K562 (cell line): ENCODE data around the gene FKBP8. TPM values are rescaled to one million over a fixed set of nuclear protein-coding genes. Genes with fewer than 3 reads are reported as not detected.

Experiments
- FOXK2 ChIP-seq, 2 experiments: fragments of 450-650 bp; IDR thresholded peaks in 1 of 2; conservative IDR thresholded peaks in 1 of 2; 2 replicates each; pipeline ENCODE4 v1.6.1; 2016; ENCODE audit warnings: low read depth in 2 of 2, mild to moderate bottlenecking in 1 of 2
- JUND ChIP-seq, 2 experiments: IDR thresholded peaks; 2 replicates in 1 of 2; 3 replicates in 1 of 2; pipeline ENCODE4 v1.6.1; 2011; ENCODE audit warnings: borderline replicate concordance in 2 of 2, low read depth in 2 of 2, low read length in 2 of 2, improper control_type of control experiment in 1 of 2, missing biosample characterization in 1 of 2, missing genetic modification characterization in 1 of 2, missing genetic modification reagents in 1 of 2
- KDM2B ChIP-seq: fragments of 250-450 bp; sonication (Bioruptor Pico); IDR thresholded peaks from 2 replicates; pipeline ENCODE4 v1.8.0; 2021; ENCODE audit warnings: mild to moderate bottlenecking, moderate library complexity
- KHSRP ChIP-seq: fragments of 450-650 bp; IDR thresholded peaks from 2 replicates; pipeline ENCODE4 v1.6.1; 2017
- MAFG ChIP-seq: fragments of 450-650 bp; conservative IDR thresholded peaks from 2 replicates; pipeline ENCODE4 v1.6.1; 2016; ENCODE audit warnings: missing genetic modification characterization, missing compliant biosample characterization
- SRSF1 ChIP-seq: fragments of 200-400 bp; formaldehyde crosslinking; IDR thresholded peaks from 2 replicates; pipeline ENCODE4 v1.6.1; 2017; ENCODE audit warnings: mild to moderate bottlenecking, low read depth, low read length, moderate library complexity
- polyA plus RNA-seq, 8 experiments: library from polyadenylated mRNA; depleted of rRNA in 4 of 8; stranded (reverse) in 5 of 8; unstranded in 3 of 8; fragments of >200 nt; fragmentation: Nextera tagmentation in 2 of 8; fragmentation: Illumina TruSeq in 1 of 8; extraction: Ambion mirVana in 2 of 8; extraction: Trizol in 1 of 8; gene quantifications; 2 replicates each; pipeline versions ENCODE4 v1.2.1 to v1.2.3, GENCODE V29; 2011 to 2014; ENCODE audit warnings: inconsistent platforms in 1 of 8, missing spikeins in 1 of 8
- total RNA-seq, 7 experiments: library from RNA; depleted of rRNA in 6 of 7; stranded (reverse); fragments of >200 nt in 6 of 7; fragmentation: Illumina TruSeq in 2 of 7; extraction: Trizol in 2 of 7; gene quantifications; 2 replicates each; pipeline versions ENCODE4 v1.2.1 to v1.2.3, GENCODE V29; 2011 to 2021; ENCODE audit warnings: low replicate concordance in 1 of 7
- TF ChIP-seq, protein P1 (sequence below), 2 experiments: fragments of 250-450 bp in 1 of 2; fragments of 450-650 bp in 1 of 2; sonication (Bioruptor Pico) in 1 of 2; IDR thresholded peaks; 2 replicates each; pipeline versions ENCODE4 v1.6.1 to v1.8.0; 2016 to 2021; ENCODE audit warnings: mild to moderate bottlenecking in 2 of 2, moderate library complexity in 2 of 2, missing compliant biosample characterization in 1 of 2, missing genetic modification characterization in 1 of 2
- TF ChIP-seq, protein P2 (sequence below): sonication (generic); formaldehyde crosslinking; IDR thresholded peaks from 2 replicates; pipeline ENCODE4 v1.8.1; 2023; ENCODE audit warnings: missing genetic modification reagents, mild to moderate bottlenecking, borderline replicate concordance
- TF ChIP-seq, protein P3 (sequence below): fragments of 450-650 bp; IDR thresholded peaks from 2 replicates; pipeline ENCODE4 v1.6.1; 2017; ENCODE audit warnings: antibody characterized with exemption, mild to moderate bottlenecking
- TF ChIP-seq, protein P4 (sequence below): conservative IDR thresholded peaks from 2 replicates; pipeline ENCODE4 v1.6.1; 2011; ENCODE audit warnings: low read depth, mild to moderate bottlenecking, low read length; ENCODE audit not compliant: control insufficient read depth
- TF ChIP-seq, protein P5 (sequence below): IDR thresholded peaks from 2 replicates; pipeline ENCODE4 v1.6.1; 2012; ENCODE audit warnings: low read depth, low read length, improper control_type of control experiment, borderline replicate concordance
- TF ChIP-seq, protein P6 (sequence below): fragments of 450-650 bp; IDR thresholded peaks from 2 replicates; pipeline ENCODE4 v1.6.1; 2017; ENCODE audit warnings: mild to moderate bottlenecking, moderate library complexity

FKBP8 gene
- total and polyA plus RNA-seq, 9 of the 15 experiments (the other 6 are each of a cell fraction or from before 2014, with no cell fraction given): 0.46 to 236 (median 104) TPM

DNA sequence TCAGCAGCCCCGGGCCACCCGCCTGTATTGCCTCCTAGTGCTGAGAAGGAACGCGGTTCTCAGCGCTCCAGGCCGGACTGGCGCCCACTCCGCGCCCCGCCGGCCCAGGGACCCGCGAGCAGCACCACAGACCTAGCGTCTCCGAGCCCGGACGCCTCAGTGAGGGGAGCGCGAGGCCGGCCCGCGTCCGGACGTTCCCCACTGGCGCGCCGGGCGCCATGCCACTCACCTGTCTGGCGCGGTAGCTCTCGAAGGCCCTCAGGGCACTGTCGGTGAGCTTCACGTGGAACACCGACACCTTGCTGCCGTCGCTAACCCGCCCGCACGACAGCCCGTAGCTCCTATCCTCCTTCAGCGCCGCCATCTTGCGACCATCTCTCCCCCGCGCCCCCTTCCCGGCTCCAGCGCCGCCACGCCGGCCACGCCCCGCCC is 21.7 kb downstream of the FKBP8 start, which contains the start of gene ELL (continued):
- TF ChIP-seq, protein P1, sequence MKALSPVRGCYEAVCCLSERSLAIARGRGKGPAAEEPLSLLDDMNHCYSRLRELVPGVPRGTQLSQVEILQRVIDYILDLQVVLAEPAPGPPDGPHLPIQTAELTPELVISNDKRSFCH (CRISPR knock-in tag; IDR thresholded peaks at IDR 0.05): no peak
- TF ChIP-seq, protein P1 (tag; IDR thresholded peaks at IDR 0.05): no peak
- TF ChIP-seq, protein P2, sequence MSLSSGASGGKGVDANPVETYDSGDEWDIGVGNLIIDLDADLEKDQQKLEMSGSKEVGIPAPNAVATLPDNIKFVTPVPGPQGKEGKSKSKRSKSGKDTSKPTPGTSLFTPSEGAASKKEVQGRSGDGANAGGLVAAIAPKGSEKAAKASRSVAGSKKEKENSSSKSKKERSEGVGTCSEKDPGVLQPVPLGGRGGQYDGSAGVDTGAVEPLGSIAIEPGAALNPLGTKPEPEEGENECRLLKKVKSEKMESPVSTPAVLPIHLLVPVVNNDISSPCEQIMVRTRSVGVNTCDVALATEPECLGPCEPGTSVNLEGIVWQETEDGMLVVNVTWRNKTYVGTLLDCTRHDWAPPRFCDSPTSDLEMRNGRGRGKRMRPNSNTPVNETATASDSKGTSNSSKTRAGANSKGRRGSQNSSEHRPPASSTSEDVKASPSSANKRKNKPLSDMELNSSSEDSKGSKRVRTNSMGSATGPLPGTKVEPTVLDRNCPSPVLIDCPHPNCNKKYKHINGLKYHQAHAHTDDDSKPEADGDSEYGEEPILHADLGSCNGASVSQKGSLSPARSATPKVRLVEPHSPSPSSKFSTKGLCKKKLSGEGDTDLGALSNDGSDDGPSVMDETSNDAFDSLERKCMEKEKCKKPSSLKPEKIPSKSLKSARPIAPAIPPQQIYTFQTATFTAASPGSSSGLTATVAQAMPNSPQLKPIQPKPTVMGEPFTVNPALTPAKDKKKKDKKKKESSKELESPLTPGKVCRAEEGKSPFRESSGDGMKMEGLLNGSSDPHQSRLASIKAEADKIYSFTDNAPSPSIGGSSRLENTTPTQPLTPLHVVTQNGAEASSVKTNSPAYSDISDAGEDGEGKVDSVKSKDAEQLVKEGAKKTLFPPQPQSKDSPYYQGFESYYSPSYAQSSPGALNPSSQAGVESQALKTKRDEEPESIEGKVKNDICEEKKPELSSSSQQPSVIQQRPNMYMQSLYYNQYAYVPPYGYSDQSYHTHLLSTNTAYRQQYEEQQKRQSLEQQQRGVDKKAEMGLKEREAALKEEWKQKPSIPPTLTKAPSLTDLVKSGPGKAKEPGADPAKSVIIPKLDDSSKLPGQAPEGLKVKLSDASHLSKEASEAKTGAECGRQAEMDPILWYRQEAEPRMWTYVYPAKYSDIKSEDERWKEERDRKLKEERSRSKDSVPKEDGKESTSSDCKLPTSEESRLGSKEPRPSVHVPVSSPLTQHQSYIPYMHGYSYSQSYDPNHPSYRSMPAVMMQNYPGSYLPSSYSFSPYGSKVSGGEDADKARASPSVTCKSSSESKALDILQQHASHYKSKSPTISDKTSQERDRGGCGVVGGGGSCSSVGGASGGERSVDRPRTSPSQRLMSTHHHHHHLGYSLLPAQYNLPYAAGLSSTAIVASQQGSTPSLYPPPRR (CRISPR knock-in tag): no peak
- TF ChIP-seq, protein P3, sequence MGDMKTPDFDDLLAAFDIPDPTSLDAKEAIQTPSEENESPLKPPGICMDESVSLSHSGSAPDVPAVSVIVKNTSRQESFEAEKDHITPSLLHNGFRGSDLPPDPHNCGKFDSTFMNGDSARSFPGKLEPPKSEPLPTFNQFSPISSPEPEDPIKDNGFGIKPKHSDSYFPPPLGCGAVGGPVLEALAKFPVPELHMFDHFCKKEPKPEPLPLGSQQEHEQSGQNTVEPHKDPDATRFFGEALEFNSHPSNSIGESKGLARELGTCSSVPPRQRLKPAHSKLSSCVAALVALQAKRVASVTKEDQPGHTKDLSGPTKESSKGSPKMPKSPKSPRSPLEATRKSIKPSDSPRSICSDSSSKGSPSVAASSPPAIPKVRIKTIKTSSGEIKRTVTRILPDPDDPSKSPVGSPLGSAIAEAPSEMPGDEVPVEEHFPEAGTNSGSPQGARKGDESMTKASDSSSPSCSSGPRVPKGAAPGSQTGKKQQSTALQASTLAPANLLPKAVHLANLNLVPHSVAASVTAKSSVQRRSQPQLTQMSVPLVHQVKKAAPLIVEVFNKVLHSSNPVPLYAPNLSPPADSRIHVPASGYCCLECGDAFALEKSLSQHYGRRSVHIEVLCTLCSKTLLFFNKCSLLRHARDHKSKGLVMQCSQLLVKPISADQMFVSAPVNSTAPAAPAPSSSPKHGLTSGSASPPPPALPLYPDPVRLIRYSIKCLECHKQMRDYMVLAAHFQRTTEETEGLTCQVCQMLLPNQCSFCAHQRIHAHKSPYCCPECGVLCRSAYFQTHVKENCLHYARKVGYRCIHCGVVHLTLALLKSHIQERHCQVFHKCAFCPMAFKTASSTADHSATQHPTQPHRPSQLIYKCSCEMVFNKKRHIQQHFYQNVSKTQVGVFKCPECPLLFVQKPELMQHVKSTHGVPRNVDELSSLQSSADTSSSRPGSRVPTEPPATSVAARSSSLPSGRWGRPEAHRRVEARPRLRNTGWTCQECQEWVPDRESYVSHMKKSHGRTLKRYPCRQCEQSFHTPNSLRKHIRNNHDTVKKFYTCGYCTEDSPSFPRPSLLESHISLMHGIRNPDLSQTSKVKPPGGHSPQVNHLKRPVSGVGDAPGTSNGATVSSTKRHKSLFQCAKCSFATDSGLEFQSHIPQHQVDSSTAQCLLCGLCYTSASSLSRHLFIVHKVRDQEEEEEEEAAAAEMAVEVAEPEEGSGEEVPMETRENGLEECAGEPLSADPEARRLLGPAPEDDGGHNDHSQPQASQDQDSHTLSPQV: no peak
- TF ChIP-seq, protein P4, sequence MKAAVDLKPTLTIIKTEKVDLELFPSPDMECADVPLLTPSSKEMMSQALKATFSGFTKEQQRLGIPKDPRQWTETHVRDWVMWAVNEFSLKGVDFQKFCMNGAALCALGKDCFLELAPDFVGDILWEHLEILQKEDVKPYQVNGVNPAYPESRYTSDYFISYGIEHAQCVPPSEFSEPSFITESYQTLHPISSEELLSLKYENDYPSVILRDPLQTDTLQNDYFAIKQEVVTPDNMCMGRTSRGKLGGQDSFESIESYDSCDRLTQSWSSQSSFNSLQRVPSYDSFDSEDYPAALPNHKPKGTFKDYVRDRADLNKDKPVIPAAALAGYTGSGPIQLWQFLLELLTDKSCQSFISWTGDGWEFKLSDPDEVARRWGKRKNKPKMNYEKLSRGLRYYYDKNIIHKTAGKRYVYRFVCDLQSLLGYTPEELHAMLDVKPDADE: no peak; the same call in none of the 2 replicates
- TF ChIP-seq FOXK2 (conservative IDR thresholded peaks at IDR 0.05 in 1 of 2, IDR thresholded peaks at IDR 0.05 in 1 of 2; ENCODE audit: low read depth in 2 of 2): no peak
- no peak for TF ChIP-seq MAFG (tag)
- no peak for TF ChIP-seq KDM2B
- TF ChIP-seq, protein P5, sequence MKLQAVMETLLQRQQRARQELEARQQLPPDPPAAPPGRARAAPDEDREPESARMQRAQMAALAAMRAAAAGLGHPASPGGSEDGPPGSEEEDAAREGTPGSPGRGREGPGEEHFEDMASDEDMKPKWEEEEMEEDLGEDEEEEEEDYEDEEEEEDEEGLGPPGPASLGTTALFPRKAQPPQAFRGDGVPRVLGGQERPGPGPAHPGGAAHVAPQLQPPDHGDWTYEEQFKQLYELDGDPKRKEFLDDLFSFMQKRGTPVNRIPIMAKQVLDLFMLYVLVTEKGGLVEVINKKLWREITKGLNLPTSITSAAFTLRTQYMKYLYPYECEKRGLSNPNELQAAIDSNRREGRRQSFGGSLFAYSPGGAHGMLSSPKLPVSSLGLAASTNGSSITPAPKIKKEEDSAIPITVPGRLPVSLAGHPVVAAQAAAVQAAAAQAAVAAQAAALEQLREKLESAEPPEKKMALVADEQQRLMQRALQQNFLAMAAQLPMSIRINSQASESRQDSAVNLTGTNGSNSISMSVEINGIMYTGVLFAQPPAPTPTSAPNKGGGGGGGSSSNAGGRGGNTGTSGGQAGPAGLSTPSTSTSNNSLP: no peak
- TF ChIP-seq SRSF1: no peak
- TF ChIP-seq, protein P6, sequence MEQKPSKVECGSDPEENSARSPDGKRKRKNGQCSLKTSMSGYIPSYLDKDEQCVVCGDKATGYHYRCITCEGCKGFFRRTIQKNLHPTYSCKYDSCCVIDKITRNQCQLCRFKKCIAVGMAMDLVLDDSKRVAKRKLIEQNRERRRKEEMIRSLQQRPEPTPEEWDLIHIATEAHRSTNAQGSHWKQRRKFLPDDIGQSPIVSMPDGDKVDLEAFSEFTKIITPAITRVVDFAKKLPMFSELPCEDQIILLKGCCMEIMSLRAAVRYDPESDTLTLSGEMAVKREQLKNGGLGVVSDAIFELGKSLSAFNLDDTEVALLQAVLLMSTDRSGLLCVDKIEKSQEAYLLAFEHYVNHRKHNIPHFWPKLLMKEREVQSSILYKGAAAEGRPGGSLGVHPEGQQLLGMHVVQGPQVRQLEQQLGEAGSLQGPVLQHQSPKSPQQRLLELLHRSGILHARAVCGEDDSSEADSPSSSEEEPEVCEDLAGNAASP: no peak
- no peak for TF ChIP-seq JUND (IDR thresholded peaks at IDR 0.05; ENCODE audit: borderline replicate concordance, low read depth, low read length)
- no peak for TF ChIP-seq JUND (tag; IDR thresholded peaks at IDR 0.05; ENCODE audit: borderline replicate concordance, low read depth, low read length)
- no peak for TF ChIP-seq KHSRP
